Stimulated activated CD4-positive, alpha-beta T cell treated with anti-CD3 and anti-CD28 coated beads, Interleukin-12 subunit alpha, Interleukin-12 subunit beta, amount 100 ng/mL, for 4 hours (primary cell): ENCODE measurements around the gene ZBTB34.

Experiments used
- DNase-seq: peaks from one replicate; pipeline ENCODE4 v3.0.0-alpha.2; 2020

ZBTB34 gene

GRCh38 chr9:126880226-126880946, 19.9 kb downstream of the ZBTB34 start:
- no peak for DNase-seq

- DNase-seq = no peak
These were observed 20.5 kb downstream of the ZBTB34 start for GRCh38 chr9:126880947-126881332.

GRCh38 chr9:126882746-126883145, 22.3 kb downstream of the ZBTB34 start:
- DNase-seq = no peak

DNA sequence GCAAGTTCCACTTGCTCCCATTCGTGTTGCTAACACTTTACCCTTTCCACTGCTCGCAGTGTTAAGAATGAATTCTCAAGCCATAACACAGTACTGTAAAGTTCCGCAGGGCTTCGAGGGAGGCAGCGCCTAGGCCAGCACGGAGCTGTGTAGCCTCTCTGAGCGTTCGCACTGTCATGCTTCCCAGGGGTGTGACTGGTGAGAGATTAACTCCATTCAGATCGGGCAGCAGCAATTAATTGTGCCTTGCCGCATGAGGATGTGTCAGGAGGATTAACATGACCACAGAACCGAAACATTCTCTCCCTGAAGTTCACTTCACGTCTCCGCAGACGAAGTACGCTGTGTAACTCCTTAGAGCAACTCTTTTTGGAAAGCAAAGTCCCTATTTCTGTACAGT, 23.2 kb downstream of the ZBTB34 start:
- DNase-seq = no peak

- DNase-seq = no peak
These were observed 24.7 kb downstream of the ZBTB34 start for GRCh38 chr9:126885131-126885641.

GRCh38 chr9:126886034-126886822, 25.8 kb downstream of the ZBTB34 start:
- no peak for DNase-seq

- DNase-seq = no peak
These were observed 26.5 kb downstream of the ZBTB34 start for GRCh38 chr9:126886897-126887296.

- DNase-seq = no peak
These were observed 31.2 kb downstream of the ZBTB34 start for GRCh38 chr9:126891676-126892075.

GRCh38 chr9:126893079-126893478, 32.6 kb downstream of the ZBTB34 start:
- no peak for DNase-seq

DNA sequence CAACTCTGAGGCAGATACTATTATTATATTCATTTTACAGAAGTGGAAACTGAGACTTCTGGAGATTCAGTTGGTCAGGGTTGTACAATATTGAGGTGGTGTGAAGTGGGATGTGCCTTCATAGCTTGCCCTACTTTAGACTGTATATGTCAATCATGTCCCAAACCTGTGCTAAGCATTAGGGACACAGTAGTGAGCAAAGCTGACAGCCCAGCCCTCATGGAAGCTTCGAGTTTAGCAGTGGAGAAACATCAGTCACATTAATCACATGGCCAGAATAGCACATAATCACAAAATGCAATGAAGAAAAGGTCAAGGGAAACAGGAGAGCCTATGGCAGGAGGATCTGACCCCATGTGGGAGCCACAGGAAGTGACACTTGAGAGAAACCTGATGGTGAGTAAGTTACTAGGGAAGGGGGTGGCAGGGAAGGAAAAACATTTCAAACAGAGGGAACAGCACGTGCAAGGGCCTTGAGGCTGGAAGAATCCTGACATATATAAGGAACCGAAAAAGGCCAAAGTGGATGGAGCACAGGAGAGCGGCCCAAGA, 33.7 kb downstream of the ZBTB34 start:
- DNase-seq = no peak

DNA sequence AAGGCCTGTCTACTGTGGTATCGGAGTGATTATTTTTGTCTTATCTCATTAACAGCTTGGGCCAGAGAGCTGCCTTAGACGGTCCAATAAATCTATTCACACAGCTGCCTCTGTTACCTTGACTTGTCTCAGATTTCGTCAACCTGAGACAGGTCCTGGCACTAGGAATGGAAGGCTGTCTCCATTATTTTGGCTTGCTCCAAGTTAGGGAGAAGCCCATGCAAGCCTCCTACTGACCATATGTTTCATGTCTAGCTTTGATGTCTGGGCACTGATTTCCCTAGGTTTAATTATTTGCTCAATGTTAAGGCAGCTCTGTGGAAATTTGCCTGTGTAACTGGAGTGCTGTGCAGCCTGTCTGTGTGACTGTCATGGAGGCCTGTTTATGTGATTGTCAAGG, 41.8 kb downstream of the ZBTB34 start:
- no peak for DNase-seq

DNA sequence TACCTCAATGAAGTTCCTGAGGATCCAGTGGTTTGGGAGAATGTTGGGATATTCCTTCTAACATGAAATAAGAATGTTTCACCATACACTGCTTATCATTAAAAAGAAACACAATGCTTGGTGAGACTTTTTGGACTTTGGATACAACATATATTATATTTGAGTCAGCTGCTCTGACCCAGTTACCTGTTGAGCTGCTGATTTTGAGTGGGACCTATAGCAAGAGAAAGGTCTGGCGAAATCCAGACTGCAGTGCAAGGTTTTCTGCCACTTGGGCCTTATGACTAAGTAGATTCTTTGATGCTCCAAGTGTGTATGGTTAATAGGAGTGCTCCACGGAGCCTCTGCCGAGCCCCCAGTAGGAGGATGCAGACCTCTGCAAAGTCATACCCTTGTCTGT, 44.1 kb downstream of the ZBTB34 start:
- DNase-seq = no peak

- no peak for DNase-seq
These were observed 45.7 kb downstream of the ZBTB34 start for GRCh38 chr9:126906091-126906490.

DNA sequence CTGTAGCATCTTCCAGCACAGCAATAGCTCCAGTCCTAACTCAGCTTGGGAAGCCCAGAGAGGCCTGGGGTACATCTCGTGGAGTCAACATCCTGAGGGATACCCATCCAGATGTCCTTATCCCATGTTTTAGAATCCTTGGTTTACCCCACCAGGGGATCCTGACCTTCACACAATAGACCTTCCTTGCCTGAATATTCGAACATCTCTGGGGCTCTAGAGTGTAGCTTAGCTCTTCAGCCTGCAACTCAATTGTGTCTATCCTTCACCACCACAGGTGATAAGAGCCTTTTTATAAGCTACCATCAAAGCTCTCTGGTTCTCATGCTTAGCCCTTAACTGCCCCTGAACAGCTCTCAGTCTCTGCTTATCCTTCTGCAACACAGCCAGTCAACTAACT, 46.6 kb downstream of the ZBTB34 start:
- DNase-seq = no peak

- peak; percentile 85 for DNase-seq
These were observed 54.2 kb downstream of the ZBTB34 start, which contains the start of gene RALGPS1 for GRCh38 chr9:126914458-126915280. Gene RALGPS1, plus strand, starts transcription at chr9:126914782. Its CDS starts 47,508 bp downstream, at chr9:126962290.

GRCh38 chr9:126915281-126915816, 54.9 kb downstream of the ZBTB34 start:
- peak; percentile 25 for DNase-seq

DNA sequence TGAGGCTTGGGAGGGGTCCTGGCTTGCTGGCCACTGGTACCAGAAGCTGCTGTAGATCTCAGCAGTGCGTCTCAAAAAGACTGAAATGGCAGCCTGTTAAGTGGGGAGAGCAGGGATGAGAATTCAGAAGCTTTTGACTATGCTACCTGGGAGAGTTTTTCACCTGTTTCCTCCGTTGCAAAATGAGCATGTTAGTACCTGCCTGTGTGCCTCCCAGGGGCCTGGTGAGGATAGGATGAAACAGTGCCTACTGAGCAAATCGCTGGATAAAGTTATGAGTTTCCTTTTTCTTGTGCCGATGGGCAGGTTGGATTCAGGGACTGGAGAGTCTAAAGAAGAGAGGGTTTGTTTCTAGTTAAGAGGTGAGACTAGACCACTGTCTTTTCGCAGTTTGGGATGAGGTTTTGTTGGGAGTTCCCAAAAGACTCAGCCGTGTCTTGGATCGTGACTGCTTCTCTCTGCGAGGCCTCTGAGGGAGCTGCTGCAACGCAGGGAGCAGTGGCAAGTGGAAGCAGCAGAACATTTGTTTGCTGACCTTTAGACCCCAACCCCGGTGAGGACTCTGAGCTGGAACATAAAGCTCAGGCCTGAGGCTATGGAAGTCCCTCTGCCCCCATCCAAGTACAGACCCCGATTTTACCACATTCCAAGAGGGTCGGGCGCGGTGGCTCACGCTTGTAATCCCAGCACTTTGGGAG, 55.6 kb downstream of the ZBTB34 start:
- DNase-seq = no peak

DNA sequence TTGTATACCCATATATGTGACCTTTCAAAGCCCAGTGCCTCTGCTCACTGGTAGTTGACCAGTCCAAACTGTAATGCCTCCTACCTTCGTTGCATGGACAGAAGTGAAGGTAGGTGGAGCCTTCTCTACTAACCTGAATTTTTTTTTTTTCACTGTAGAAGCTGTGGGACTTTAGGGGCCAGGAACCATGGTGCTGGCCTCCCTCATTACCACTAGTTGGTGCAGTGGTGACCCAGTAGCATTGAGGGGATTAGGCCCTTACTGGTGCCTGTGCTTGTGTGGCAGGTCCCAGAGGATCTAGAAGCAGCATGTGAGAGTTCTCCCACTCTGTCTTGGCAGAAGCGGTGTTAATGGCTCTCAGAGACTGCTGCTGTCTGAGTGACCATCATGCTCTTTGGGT, 56.5 kb downstream of the ZBTB34 start:
- no peak for DNase-seq

- DNase-seq = no peak
These were observed 58.8 kb downstream of the ZBTB34 start for GRCh38 chr9:126919193-126919592.

DNA sequence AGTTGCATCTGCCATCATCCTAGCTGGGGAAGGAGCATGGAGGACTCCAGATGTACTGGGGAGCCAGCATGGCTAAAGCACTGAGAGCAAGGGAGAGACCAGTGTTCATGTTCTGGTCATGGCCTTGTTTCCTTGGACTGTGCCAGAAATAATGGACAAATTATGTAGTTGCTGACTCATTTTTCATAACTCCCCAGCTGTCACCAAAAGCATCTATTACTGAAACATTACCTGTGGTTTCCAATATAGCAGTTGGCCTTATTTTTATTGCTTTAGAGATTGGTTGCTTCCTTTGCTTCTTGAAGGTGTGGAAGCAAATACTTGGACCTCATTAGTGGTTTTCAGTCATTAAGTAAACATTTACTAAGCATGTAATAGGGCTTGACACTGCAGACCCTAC, 65.4 kb downstream of the ZBTB34 start:
- no peak for DNase-seq

DNA sequence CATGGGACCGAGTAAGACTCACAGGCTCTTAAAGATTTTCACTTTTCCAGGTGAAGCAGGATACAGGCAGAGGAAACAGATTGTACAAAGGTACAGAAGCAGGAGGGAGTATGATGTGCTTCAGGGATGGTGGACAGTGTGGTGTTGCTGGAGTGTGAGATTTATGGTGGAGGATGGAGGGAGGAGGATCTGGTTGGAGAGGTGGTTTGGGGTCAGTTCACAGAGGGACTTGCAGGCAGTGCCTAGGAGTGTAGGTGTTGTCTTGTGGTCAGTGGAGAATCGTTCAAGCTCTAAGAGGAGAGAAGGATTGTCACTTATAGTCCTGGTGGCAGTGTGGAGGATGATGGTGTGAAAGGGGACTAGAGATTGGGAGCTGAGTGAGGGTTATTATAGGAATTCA, 65.9 kb downstream of the ZBTB34 start:
- no peak for DNase-seq

- DNase-seq = no peak
These were observed 67.0 kb downstream of the ZBTB34 start for GRCh38 chr9:126927419-126927818.
